Measurements from ENCODE around the gene MYZAP. TPM values are rescaled to one million over a fixed set of nuclear protein-coding genes. Genes with fewer than 3 reads are reported as not detected.

MYZAP gene
- total and polyA plus RNA-seq, 10 of the 15 experiments (the other 5 are each of a cell fraction or from before 2014, with no cell fraction given): not detected

DNA sequence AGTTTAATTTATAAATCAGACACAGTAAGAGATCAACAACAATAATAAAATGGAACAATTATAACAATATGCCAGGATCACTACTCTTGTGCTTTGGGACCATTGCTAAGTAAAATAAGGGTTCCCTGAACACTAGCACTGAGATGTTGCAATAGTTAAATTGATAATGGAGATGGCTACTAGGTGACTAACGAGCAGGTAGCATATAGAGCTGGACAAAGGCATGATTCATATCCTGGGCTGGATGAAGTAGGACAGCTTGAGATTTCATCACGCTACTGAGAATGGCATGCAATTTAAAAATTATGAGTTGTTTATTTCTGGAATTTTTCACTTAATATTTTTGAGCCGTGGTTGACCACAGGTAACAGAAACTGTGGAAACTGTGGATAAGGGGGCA lies 20.7 kb upstream of the MYZAP start:
- H3K36me3 ChIP-seq (ENCODE audit: control insufficient read depth in 2 of 2, insufficient read depth in 2 of 2, low read length in 1 of 2): no peaks in the 10 kb centered on the region
- no peaks in the 10 kb centered on the region for H3K4me1 ChIP-seq (ENCODE audit: control insufficient read depth, insufficient read depth, low read length)
- H3K9ac ChIP-seq (ENCODE audit: control insufficient read depth, insufficient read depth, low read length): no peak overlapping the region

DNA sequence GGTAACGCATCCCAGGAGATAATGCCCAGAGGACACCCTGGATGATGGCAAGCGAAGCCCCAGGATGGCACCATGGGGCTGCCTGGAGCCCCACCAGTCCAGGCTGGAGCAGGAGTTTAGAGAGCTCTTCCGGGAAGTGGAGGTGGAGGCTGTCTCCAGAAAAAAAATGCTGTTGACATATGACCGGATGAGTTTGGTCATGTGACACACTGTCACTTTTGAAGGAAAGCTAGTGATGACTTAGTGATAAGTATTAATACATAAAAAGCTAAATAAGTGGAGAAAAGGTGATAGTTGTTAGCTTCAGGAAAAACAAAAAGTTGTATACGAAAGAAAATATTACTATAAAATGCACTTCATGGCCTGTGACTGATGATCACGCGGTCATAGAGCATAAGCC lies 20.0 kb upstream of the MYZAP start:
- Histone ChIP-seq H3K4me3 (no peak overlapping the region), H3K36me3 (ENCODE audit: control insufficient read depth in 2 of 2, insufficient read depth in 2 of 2, low read length in 1 of 2) (no peaks in the 10 kb centered on the region), H2AFZ (ENCODE audit: control insufficient read depth, low read depth, low read length) (no peak overlapping the region), H3K27ac (ENCODE audit: control insufficient read depth, insufficient read depth) (no peak overlapping the region), H3K79me2 (ENCODE audit: control insufficient read depth, insufficient read depth, low read length) (no peaks in the 10 kb centered on the region), H4K20me1 (ENCODE audit: control insufficient read depth, insufficient read depth) (no peaks in the 10 kb centered on the region), H3K27me3 (replicated peaks in 1 of 2; ENCODE audit: control insufficient read depth in 2 of 2, insufficient read depth in 2 of 2, low read length in 1 of 2) (no peaks in the 10 kb centered on the region; a peak in 1 of 4 replicates), H3K9me3 (replicated peaks; ENCODE audit: control insufficient read depth, insufficient read depth, low read length) (no peaks in the 10 kb centered on the region), H3K4me1 (ENCODE audit: control insufficient read depth, insufficient read depth, low read length) (no peaks in the 10 kb centered on the region), H3K9ac (ENCODE audit: control insufficient read depth, insufficient read depth, low read length) (no peak overlapping the region), H3K4me2 (ENCODE audit: control insufficient read depth, insufficient read depth) (no peak overlapping the region)
- intact Hi-C loops (cut with micrococcal nuclease; ENCODE audit: unreplicated experiment) (no loop called here), in situ Hi-C loops (cut with MboI) (no loop called here)
- RAD21 ChIA-PET (ENCODE audit: unreplicated experiment): no interaction called here
- SMC1A ChIA-PET (ENCODE audit: uncharacterized antibody, unreplicated experiment): interaction anchor here (0.8 kb wide), 1 partner anchor 11 kb away, joined by 3 read pairs; no protein-coding TSS in a partner anchor
- 62% methylated on average over 7 of the region's 7 CpGs for WGBS (ENCODE audit: insufficient coverage, insufficient replicate concordance, low lambda C conversion rate, missing lambda C conversion rate)
- POLR2A ChIA-PET: interaction anchor here (1.1 kb wide), 1 partner anchor 8 kb away, joined by 4 read pairs; no protein-coding TSS in a partner anchor
- no peak for ATAC-seq
- BruUV-seq (replicated peaks): no TSS peak
- no peak for DNase-seq (ENCODE audit: low read depth, low spot score)
- CTCF ChIA-PET: interaction anchor here (1.1 kb wide), 1 partner anchor 12 kb away, joined by 4 read pairs; no protein-coding TSS in a partner anchor
- FAIRE-seq: no peak
- no peak for TF ChIP-seq MYB (IDR thresholded peaks at IDR 0.05; ENCODE audit: borderline replicate concordance, low read depth, low read length)
- TF ChIP-seq ZBED1 (IDR thresholded peaks at IDR 0.05; ENCODE audit: borderline replicate concordance): no peak
- TF ChIP-seq YY1 (IDR thresholded peaks at IDR 0.05; ENCODE audit: low read depth, low read length): no peak
- TF ChIP-seq, protein P1, sequence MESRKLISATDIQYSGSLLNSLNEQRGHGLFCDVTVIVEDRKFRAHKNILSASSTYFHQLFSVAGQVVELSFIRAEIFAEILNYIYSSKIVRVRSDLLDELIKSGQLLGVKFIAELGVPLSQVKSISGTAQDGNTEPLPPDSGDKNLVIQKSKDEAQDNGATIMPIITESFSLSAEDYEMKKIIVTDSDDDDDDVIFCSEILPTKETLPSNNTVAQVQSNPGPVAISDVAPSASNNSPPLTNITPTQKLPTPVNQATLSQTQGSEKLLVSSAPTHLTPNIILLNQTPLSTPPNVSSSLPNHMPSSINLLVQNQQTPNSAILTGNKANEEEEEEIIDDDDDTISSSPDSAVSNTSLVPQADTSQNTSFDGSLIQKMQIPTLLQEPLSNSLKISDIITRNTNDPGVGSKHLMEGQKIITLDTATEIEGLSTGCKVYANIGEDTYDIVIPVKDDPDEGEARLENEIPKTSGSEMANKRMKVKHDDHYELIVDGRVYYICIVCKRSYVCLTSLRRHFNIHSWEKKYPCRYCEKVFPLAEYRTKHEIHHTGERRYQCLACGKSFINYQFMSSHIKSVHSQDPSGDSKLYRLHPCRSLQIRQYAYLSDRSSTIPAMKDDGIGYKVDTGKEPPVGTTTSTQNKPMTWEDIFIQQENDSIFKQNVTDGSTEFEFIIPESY (IDR thresholded peaks at IDR 0.05): no peak
- TF ChIP-seq NFYA (IDR thresholded peaks at IDR 0.05; ENCODE audit: borderline replicate concordance, low read depth, low read length): no peak
- TF ChIP-seq SMAD5 (IDR thresholded peaks at IDR 0.05; ENCODE audit: low read depth): no peak
- TF ChIP-seq EZH2 (IDR thresholded peaks at IDR 0.05; ENCODE audit: borderline replicate concordance, control insufficient read depth, low read depth, low read length): no peak
- TF ChIP-seq RFX5 (IDR thresholded peaks at IDR 0.05; ENCODE audit: low read depth, low read length): no peak
- TF ChIP-seq, protein P2, sequence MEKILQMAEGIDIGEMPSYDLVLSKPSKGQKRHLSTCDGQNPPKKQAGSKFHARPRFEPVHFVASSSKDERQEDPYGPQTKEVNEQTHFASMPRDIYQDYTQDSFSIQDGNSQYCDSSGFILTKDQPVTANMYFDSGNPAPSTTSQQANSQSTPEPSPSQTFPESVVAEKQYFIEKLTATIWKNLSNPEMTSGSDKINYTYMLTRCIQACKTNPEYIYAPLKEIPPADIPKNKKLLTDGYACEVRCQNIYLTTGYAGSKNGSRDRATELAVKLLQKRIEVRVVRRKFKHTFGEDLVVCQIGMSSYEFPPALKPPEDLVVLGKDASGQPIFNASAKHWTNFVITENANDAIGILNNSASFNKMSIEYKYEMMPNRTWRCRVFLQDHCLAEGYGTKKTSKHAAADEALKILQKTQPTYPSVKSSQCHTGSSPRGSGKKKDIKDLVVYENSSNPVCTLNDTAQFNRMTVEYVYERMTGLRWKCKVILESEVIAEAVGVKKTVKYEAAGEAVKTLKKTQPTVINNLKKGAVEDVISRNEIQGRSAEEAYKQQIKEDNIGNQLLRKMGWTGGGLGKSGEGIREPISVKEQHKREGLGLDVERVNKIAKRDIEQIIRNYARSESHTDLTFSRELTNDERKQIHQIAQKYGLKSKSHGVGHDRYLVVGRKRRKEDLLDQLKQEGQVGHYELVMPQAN (conservative IDR thresholded peaks at IDR 0.05): no peak
- TF ChIP-seq SREBF1 (IDR thresholded peaks at IDR 0.05; ENCODE audit: low read length): no peak
- no peak for TF ChIP-seq FOXM1 (IDR thresholded peaks at IDR 0.05; ENCODE audit: low read depth, low read length)
- TF ChIP-seq, protein P3, sequence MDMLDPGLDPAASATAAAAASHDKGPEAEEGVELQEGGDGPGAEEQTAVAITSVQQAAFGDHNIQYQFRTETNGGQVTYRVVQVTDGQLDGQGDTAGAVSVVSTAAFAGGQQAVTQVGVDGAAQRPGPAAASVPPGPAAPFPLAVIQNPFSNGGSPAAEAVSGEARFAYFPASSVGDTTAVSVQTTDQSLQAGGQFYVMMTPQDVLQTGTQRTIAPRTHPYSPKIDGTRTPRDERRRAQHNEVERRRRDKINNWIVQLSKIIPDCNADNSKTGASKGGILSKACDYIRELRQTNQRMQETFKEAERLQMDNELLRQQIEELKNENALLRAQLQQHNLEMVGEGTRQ (IDR thresholded peaks at IDR 0.05; ENCODE audit: borderline replicate concordance, low read depth, low read length): no peak

More for the DNA sequence above, 20.7 kb upstream of the MYZAP start:
- ATAC-seq: no peak
- no peak for DNase-seq (ENCODE audit: low read depth, low spot score)
- intact Hi-C loops (cut with micrococcal nuclease; ENCODE audit: unreplicated experiment) (no loop called here), in situ Hi-C loops (cut with MboI) (no loop called here)
- RAD21 ChIA-PET (ENCODE audit: unreplicated experiment): no interaction called here
- no peak for FAIRE-seq
- Histone ChIP-seq H3K27me3 (replicated peaks in 1 of 2; ENCODE audit: control insufficient read depth in 2 of 2, insufficient read depth in 2 of 2, low read length in 1 of 2) (no peaks in the 10 kb centered on the region; a peak in 1 of 4 replicates), H3K79me2 (ENCODE audit: control insufficient read depth, insufficient read depth, low read length) (no peaks in the 10 kb centered on the region), H2AFZ (ENCODE audit: control insufficient read depth, low read depth, low read length) (no peak overlapping the region), H3K9me3 (replicated peaks; ENCODE audit: control insufficient read depth, insufficient read depth, low read length) (no peaks in the 10 kb centered on the region), H3K4me3 (no peak overlapping the region), H3K27ac (ENCODE audit: control insufficient read depth, insufficient read depth) (no peak overlapping the region), H4K20me1 (ENCODE audit: control insufficient read depth, insufficient read depth) (no peaks in the 10 kb centered on the region), H3K4me2 (ENCODE audit: control insufficient read depth, insufficient read depth) (no peak overlapping the region)
- SMC1A ChIA-PET (ENCODE audit: uncharacterized antibody, unreplicated experiment): no interaction called here
- CTCF ChIA-PET: no interaction called here
- WGBS (ENCODE audit: insufficient coverage, insufficient replicate concordance, low lambda C conversion rate, missing lambda C conversion rate): 43% methylated on average over 3 of the region's 3 CpGs
- no TSS peak for BruUV-seq (replicated peaks)
- TF ChIP-seq RUNX3 (IDR thresholded peaks at IDR 0.05; ENCODE audit: low read length): no peak
- POLR2A ChIA-PET: interaction anchor here (1.1 kb wide), 1 partner anchor 8 kb away, joined by 4 read pairs; no protein-coding TSS in a partner anchor

Data from GM12878 (cell line).